Measurements from ENCODE around the gene ZNF8. TPM values are rescaled to one million over a fixed set of nuclear protein-coding genes. Genes with fewer than 3 reads are reported as not detected.

The ZNF8 gene
- 2.9 and 3.3 TPM in 2 replicates for total RNA-seq

GRCh38 chr19:58278541-58279041 lies at the start of gene ZNF8:
Gene ZNF8 (plus strand): TSS chr19:58278955. CDS start chr19:58279082, 127 bp downstream.

GRCh38 chr19:58305065-58305931 lies 26.5 kb downstream of the ZNF8 start, which contains the start of gene ERVK3-1:
Gene ERVK3-1 (plus strand): TSS chr19:58305377. CDS start chr19:58312169, 6,792 bp downstream.

GRCh38 chr19:58326914-58327726 lies 48.4 kb downstream of the ZNF8 start, which contains the start of gene ZSCAN22:
Gene ZSCAN22 (plus strand): TSS chr19:58326994. CDS start chr19:58334803, 7,809 bp downstream.

Other genes starting within 250 kb of the ZNF8 start
- gene ZSCAN1, start 244.9 kb upstream of the ZNF8 start, total RNA-seq: not detected in 2 replicates
- gene ZNF135, start 219.7 kb upstream of the ZNF8 start, total RNA-seq: 4.5 and 5.9 TPM in 2 replicates
- gene ZSCAN18, start 180.7 kb upstream of the ZNF8 start, total RNA-seq: 27.9 and 37.5 TPM in 2 replicates
- gene ZNF329, start 128.2 kb upstream of the ZNF8 start, total RNA-seq: 14.1 and 14.7 TPM in 2 replicates
- 22.2 and 23.9 TPM in 2 replicates for gene ZNF274, start 95.9 kb upstream of the ZNF8 start, total RNA-seq
- gene ZNF544, start 50.0 kb upstream of the ZNF8 start, total RNA-seq: 32.6 and 34.4 TPM in 2 replicates
- 37.9 and 40.6 TPM in 2 replicates for gene ERVK3-1, start 26.4 kb downstream of the ZNF8 start, total RNA-seq
- 1.8 and 2.2 TPM in 2 replicates for gene ZSCAN22, start 48.0 kb downstream of the ZNF8 start, total RNA-seq
- gene A1BG, start 74.5 kb downstream of the ZNF8 start, total RNA-seq: 3.6 and 7.1 TPM in 2 replicates
- 0.53 and 0.68 TPM in 2 replicates for gene ZNF497, start 83.8 kb downstream of the ZNF8 start, total RNA-seq
- 1.1 and 1.3 TPM in 2 replicates for gene ZNF837, start 102.1 kb downstream of the ZNF8 start, total RNA-seq
- 1,860 and 2,343 TPM in 2 replicates for gene RPS5, start 108.3 kb downstream of the ZNF8 start, total RNA-seq
- 0.12 and 0.26 TPM in 2 replicates for gene RNF225, start 116.7 kb downstream of the ZNF8 start, total RNA-seq
- gene ZNF584, start 129.7 kb downstream of the ZNF8 start, total RNA-seq: 12.3 and 17.6 TPM in 2 replicates
- gene ZNF132, start 161.2 kb downstream of the ZNF8 start, total RNA-seq: 9.5 and 10.3 TPM in 2 replicates
- gene ZNF324B, start 172.7 kb downstream of the ZNF8 start, total RNA-seq: 7.8 and 10.8 TPM in 2 replicates
- gene ZNF324, start 188.1 kb downstream of the ZNF8 start, total RNA-seq: 9.6 and 13.6 TPM in 2 replicates
- 5.3 and 6.2 TPM in 2 replicates for gene ZNF446, start 197.4 kb downstream of the ZNF8 start, total RNA-seq
- gene SLC27A5, start 233.0 kb downstream of the ZNF8 start, total RNA-seq: 12.5 and 14.5 TPM in 2 replicates
- 5.7 and 5.8 TPM in 2 replicates for gene ZBTB45, start 240.9 kb downstream of the ZNF8 start, total RNA-seq

All from aortic smooth muscle cell (primary cell).